Astrocyte (in vitro differentiated cells and primary cell): ENCODE results near the gene VPS50. TPM values are rescaled to one million over a fixed set of nuclear protein-coding genes. Genes with fewer than 3 reads are reported as not detected.
A peak's percentile ranks its signal among the peaks of the same experiment; 100 is the strongest.
"Not testable (repeated sequence)": the region's sequence is repeated elsewhere in the genome, so short reads cannot be mapped to it uniquely, and the experiment has no call there.

ENCODE experiments used
- DNase-seq: peaks from one replicate; pipeline ENCODE4 v3.0.0-alpha.2; 2010; ENCODE audit warnings: low read depth
- FAIRE-seq: peaks from 2 replicates; lab custom pipeline; 2011; peaks lifted over from hg19 to GRCh38; lab: Jason Lieb, UNC
- H2AFZ ChIP-seq: 2 replicates; pipeline ENCODE4 v1.6.0; 2012; ENCODE audit warnings: low read depth, low read length, inconsistent platforms
- H3K27ac ChIP-seq: 2 replicates; pipeline ENCODE4 v1.5.1; 2011; ENCODE audit warnings: low read depth, low read length, inconsistent platforms
- H3K27me3 ChIP-seq: 2 replicates; pipeline ENCODE4 v1.6.0; 2011; ENCODE audit warnings: low read length, inconsistent platforms; ENCODE audit not compliant: insufficient read depth
- H3K36me3 ChIP-seq: 2 replicates; pipeline ENCODE4 v1.5.1; 2011; ENCODE audit warnings: low read length, inconsistent platforms; ENCODE audit not compliant: insufficient read depth
- H3K4me1 ChIP-seq: 2 replicates; pipeline ENCODE4 v1.5.1; 2011; ENCODE audit warnings: low read length, inconsistent platforms; ENCODE audit not compliant: insufficient read depth
- H3K4me2 ChIP-seq: 2 replicates; pipeline ENCODE4 v1.6.0; 2012; ENCODE audit warnings: low read length, inconsistent platforms
- H3K4me3 ChIP-seq: 2 replicates; pipeline ENCODE4 v1.5.1; 2011; ENCODE audit warnings: low read depth, mild to moderate bottlenecking, low read length, inconsistent platforms; ENCODE audit not compliant: insufficient read depth
- H3K79me2 ChIP-seq: 2 replicates; pipeline ENCODE4 v1.6.0; 2012; ENCODE audit warnings: mild to moderate bottlenecking, low read length, inconsistent platforms; ENCODE audit not compliant: insufficient read depth
- H3K9ac ChIP-seq: 2 replicates; pipeline ENCODE4 v1.6.0; 2012; ENCODE audit warnings: mild to moderate bottlenecking, low read length, inconsistent platforms
- H3K9me3 ChIP-seq: 2 replicates; pipeline ENCODE4 v1.5.1; 2012; ENCODE audit warnings: low read depth, mild to moderate bottlenecking, low read length, inconsistent platforms; ENCODE audit not compliant: insufficient read depth
- H4K20me1 ChIP-seq: 2 replicates; pipeline ENCODE4 v1.6.0; 2012; ENCODE audit warnings: low read length, inconsistent platforms; ENCODE audit not compliant: insufficient read depth
- H3K27ac Mint-ChIP-seq: one replicate; pipeline ENCODE4 v1.8.0; 2021; ENCODE audit warnings: mild to moderate bottlenecking, mixed read lengths; ENCODE audit not compliant: unreplicated experiment
- H3K27me3 Mint-ChIP-seq: one replicate; pipeline ENCODE4 v1.8.0; 2021; ENCODE audit warnings: low read depth, mixed read lengths; ENCODE audit not compliant: unreplicated experiment
- H3K36me3 Mint-ChIP-seq: one replicate; pipeline ENCODE4 v1.8.0; 2021; ENCODE audit warnings: low read depth, mixed read lengths; ENCODE audit not compliant: unreplicated experiment
- H3K4me1 Mint-ChIP-seq: one replicate; pipeline ENCODE4 v1.8.0; 2021; ENCODE audit warnings: low read depth, mixed read lengths; ENCODE audit not compliant: unreplicated experiment
- H3K4me3 Mint-ChIP-seq: one replicate; pipeline ENCODE4 v1.8.0; 2021; ENCODE audit warnings: mild to moderate bottlenecking, moderate library complexity, mixed read lengths; ENCODE audit not compliant: unreplicated experiment
- H3K9me3 Mint-ChIP-seq: one replicate; pipeline ENCODE4 v1.8.0; 2021; ENCODE audit warnings: mild to moderate bottlenecking, mixed read lengths; ENCODE audit not compliant: unreplicated experiment
- CTCF ChIP-seq: IDR thresholded peaks from 2 replicates; pipeline ENCODE4 v1.5.1; 2011; ENCODE audit warnings: low read depth, mild to moderate bottlenecking, inconsistent platforms, low read length, moderate library complexity; ENCODE audit not compliant: insufficient read depth
- EZH2 ChIP-seq: IDR thresholded peaks from 2 replicates; pipeline ENCODE4 v1.6.1; 2012; ENCODE audit warnings: mild to moderate bottlenecking, low read length, inconsistent platforms; ENCODE audit not compliant: insufficient read depth
- total RNA-seq: library from RNA; stranded (reverse); gene quantifications from 2 replicates; pipeline ENCODE4 v1.2.1, GENCODE V29; 2021

The VPS50 gene
- total RNA-seq, 1 donor from 2014 or later: 19.0 TPM

DNA sequence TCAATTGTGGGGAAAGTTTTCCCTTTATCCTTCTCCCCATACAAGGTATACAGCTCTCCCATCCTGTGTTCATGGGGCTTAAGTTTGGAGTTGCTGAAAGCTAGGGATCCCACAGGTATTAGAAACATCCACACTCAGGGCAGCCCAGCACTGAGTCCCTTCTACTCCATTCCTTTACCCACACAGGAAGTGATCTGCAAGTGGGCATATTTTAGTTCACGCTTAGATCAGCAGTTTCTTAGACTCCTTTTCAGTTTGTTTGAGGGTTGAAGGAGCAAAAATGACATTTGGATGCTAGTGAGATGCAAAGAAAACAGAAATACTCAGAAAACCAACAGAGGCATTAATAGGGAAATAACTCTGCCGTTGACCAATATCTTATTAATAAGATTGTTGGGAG lies 134.7 kb downstream of the VPS50 start:
- no peak overlapping the region for H3K27ac Mint-ChIP-seq
- TF ChIP-seq EZH2 (no peak), CTCF (no peak)
- FAIRE-seq (no peak), DNase-seq (no peak)
- no peak overlapping the region for H3K9ac ChIP-seq
- no peaks in the 10 kb centered on the region for H3K79me2 ChIP-seq
- H3K4me2 ChIP-seq: no peak overlapping the region
- no peaks in the 10 kb centered on the region for H3K9me3 ChIP-seq
- no peak overlapping the region for H3K4me3 ChIP-seq
- no peak overlapping the region for H3K4me3 Mint-ChIP-seq
- peaks cover 2% of the 10 kb centered on the region for H3K36me3 Mint-ChIP-seq
- H3K9me3 Mint-ChIP-seq: peaks cover 6% of the 10 kb centered on the region
- no peaks in the 10 kb centered on the region for H4K20me1 ChIP-seq
- no peaks in the 10 kb centered on the region for H3K4me1 ChIP-seq
- no peaks in the 10 kb centered on the region for H3K36me3 ChIP-seq
- no peak overlapping the region for H2AFZ ChIP-seq
- H3K27me3 ChIP-seq: no peaks in the 10 kb centered on the region
- H3K27me3 Mint-ChIP-seq: no peaks in the 10 kb centered on the region
- no peak overlapping the region for H3K27ac ChIP-seq
- H3K4me1 Mint-ChIP-seq: peaks cover 21% of the 10 kb centered on the region

- no peak for FAIRE-seq
- Mint-ChIP-seq H3K9me3 (peaks cover 9% of the 10 kb centered on the region), H3K27ac (no peak overlapping the region), H3K36me3 (peaks cover 2% of the 10 kb centered on the region), H3K27me3 (no peaks in the 10 kb centered on the region), H3K4me1 (peaks cover 21% of the 10 kb centered on the region), H3K4me3 (no peak overlapping the region)
- peak; percentile 3 for DNase-seq
- H3K36me3 ChIP-seq: no peaks in the 10 kb centered on the region
- no peak overlapping the region for H3K4me2 ChIP-seq
- no peak overlapping the region for H2AFZ ChIP-seq
- no peaks in the 10 kb centered on the region for H3K4me1 ChIP-seq
- H3K9me3 ChIP-seq: no peaks in the 10 kb centered on the region
- no peak overlapping the region for H3K27ac ChIP-seq
- no peaks in the 10 kb centered on the region for H4K20me1 ChIP-seq
- H3K27me3 ChIP-seq: no peaks in the 10 kb centered on the region
- H3K9ac ChIP-seq: no peak overlapping the region
- TF ChIP-seq CTCF (no peak), EZH2 (no peak)
- H3K79me2 ChIP-seq: no peaks in the 10 kb centered on the region
- H3K4me3 ChIP-seq: no peak overlapping the region
These were observed 135.1 kb downstream of the VPS50 start for GRCh38 chr7:93367254-93367653.

- not testable (repeated sequence) for H3K27me3 ChIP-seq, FAIRE-seq, DNase-seq
These were observed 138.8 kb downstream of the VPS50 start for GRCh38 chr7:93370937-93371336.

More at GRCh38 chr7:93370937-93371336, 138.8 kb downstream of the VPS50 start:
- peaks cover 14% of the 10 kb centered on the region for H3K4me1 Mint-ChIP-seq
- not testable (repeated sequence) for H3K27me3 Mint-ChIP-seq, H3K4me1 ChIP-seq, H3K27ac ChIP-seq, H3K27ac Mint-ChIP-seq, H3K9me3 Mint-ChIP-seq, H3K4me2 ChIP-seq, H3K4me3 Mint-ChIP-seq, H4K20me1 ChIP-seq, H3K36me3 ChIP-seq, H2AFZ ChIP-seq, H3K9me3 ChIP-seq, H3K9ac ChIP-seq, H3K4me3 ChIP-seq, H3K79me2 ChIP-seq, H3K36me3 Mint-ChIP-seq
